NCI-H460 (cell line): Measurements from ENCODE around the gene BSCL2. TPM values are rescaled to one million over a fixed set of nuclear protein-coding genes. Genes with fewer than 3 reads are reported as not detected.
"Not testable (repeated sequence)": the region's sequence is repeated elsewhere in the genome, so short reads cannot be mapped to it uniquely, and the experiment has no call there.

Source experiments
- DNase-seq: peaks from one replicate; pipeline ENCODE4 v3.0.0-alpha.2; 2016; ENCODE audit warnings: low read depth; ENCODE audit errors: extremely low read depth
- small RNA-seq, 2 experiments: library from RNA; depleted of rRNA; stranded (forward); fragments of <200 nt; gene quantifications; one replicate each; pipeline ENCODE3, GENCODE V24; 2014
- total RNA-seq: library from RNA; depleted of rRNA; stranded (reverse); fragments of >200 nt; shearing (Covaris generic); gene quantifications from 2 replicates; pipeline ENCODE4 v1.2.3, GENCODE V29; 2014; rRNA removed

Gene BSCL2
- total RNA-seq, 1 experiment from 2014 or later: 57.4 TPM

DNA sequence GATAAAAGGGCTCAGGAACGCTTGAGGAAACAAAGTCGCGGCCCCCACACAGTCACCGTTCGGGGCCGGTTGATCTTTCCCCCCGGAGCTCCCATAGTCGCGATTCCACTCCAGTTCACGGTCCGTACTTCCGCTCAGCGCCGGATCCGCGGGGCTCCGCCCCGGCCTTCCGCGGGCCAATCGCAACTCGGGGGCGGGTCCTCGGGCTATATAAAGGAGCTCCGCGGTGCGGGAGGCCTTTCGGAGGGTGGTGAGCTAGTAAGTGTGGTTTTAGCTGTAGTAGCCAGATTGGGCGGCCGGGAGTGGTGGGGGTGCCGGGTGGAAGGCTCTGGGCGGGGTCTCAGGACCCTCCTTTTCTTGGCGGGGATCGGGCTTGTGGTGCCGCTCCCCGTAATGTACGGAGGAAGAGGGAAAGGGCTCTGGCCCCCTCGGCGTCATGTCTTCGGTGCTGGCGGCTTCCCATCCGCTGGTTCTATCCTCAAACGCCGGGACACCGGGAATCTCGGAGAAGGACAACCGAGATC is 42.1 kb downstream of the BSCL2 start, which contains the start of the genes C11orf98 and CSKMT:
Gene C11orf98, minus strand, starts transcription at position 136 of the 524 bp plus-strand sequence. Its CDS starts 41 bp downstream, at position 95.
Gene CSKMT, plus strand, starts transcription at position 238 of the 524 bp plus-strand sequence. CDS start 568 bp downstream, outside the sequence.
- peak; percentile 87 for DNase-seq

DNA sequence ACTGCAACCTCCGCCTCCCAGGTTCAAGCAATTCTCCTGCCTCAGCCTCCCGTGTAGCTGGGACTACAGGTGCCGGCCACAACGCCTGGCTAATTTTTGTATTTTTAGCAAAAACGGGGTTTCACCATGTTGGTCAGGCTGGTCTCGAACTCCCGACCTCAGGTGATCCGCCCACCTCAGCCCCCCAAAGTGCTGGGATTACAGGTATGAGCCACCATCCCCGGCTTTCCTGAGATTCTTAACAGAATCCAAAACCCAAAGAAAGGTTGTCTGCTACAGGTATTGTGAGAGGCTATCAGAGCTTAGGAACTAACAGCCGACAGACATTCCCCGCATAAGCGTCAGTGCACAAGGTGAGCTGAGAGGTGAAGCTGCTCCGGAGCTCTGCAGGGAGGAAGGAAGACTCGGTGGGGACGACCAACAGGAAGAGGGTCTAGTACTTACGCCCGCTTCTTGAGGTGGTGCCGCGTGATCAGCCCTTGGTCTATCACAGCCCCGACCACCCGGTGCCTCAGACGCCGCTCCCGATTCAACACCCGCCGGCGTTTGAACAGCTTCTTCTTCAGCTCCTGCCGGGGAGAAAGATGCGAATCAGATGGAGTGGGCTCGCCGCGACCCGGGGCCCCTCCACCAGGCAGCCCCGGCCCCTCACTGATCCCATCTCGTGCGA is 42.7 kb downstream of the BSCL2 start:
- no peak for DNase-seq

DNA sequence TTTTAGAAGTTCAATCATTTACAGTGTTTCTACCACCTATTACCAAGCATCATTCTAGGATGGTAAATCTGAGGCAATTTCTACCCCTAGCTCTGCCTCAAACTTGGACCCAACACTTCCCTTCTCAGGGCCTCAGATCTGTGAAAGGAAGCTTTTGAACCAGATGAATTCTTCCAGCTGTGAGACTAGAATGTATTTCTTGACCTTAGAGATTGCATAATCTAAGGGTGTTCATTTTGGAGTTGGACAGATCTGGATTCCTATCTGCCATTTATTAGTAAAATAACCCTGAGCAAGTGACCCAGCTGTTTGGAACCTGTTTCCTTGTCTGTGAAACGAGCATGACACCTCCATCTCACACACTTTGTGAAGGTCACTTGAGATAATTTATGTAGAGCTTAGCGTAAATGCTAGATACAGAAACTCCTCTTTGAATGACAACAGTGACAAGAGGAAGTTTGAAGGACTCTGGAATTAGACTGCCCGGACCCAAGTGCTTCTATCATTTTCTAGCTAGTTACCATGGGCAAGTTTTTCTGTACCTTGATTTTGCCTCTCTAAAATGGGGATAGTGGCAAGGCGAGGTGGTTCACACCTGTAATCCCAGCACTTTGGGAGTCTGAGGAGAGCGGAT is 50.3 kb downstream of the BSCL2 start:
- DNase-seq: no peak

DNA sequence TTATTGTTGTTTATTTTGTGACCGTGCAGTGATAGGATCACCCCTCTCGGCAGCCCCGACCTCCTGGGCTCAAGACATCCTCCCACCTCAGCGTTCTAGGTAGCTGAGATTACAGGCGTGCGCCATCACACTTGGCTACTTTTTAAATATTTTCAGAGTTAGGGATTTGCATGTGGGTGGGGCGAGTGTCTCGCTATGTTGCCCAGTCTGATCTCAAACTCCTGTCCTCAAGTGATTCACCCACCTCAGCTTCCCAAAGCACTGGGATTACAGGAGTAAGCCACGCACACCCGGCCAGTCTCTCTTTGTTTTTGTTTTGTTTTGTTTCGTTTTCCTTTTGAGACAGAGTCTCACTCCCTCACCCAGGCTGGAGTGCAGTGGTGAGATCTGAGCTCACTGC is 52.9 kb downstream of the BSCL2 start:
- DNase-seq: no peak

DNA sequence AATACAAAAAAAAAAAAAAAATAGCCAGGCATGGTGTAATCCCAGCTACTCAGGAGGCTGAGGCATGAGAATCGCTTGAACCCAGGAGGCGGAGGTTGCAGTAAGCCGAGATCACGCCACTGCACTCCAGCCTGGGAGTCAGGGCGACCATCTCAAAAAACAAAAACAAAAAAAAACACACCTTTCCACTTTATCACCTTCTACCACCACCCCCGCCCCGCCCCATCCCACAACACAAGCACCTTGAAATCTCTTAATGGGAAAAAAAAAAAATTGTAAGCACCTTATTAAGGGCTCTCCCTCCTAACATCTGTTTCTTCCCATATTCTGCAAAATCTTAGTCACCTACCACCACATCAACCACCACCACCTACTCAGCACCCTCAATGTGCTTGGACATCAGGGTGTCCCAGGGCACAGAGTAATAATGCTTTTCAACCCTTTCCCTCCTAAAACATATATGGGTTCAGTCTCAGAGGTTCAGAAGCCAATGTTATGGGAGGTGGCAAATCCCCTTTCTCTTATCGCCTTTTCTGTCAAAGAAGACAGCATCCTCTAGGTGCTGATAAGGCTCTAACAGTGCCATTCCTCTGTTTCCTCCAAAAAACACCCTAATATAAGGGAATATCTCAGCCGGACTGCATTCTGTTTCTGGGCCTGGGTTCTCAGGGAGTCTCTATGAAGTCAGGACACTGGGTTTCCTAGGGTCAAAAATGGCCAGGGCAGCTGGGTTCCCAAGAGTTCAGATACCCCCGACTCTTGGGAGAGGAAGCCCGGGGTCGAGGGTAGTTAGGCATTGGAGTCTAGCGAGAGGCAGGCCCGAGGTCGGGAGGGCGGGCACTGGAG is 54.8 kb downstream of the BSCL2 start:
- no peak for DNase-seq

DNA sequence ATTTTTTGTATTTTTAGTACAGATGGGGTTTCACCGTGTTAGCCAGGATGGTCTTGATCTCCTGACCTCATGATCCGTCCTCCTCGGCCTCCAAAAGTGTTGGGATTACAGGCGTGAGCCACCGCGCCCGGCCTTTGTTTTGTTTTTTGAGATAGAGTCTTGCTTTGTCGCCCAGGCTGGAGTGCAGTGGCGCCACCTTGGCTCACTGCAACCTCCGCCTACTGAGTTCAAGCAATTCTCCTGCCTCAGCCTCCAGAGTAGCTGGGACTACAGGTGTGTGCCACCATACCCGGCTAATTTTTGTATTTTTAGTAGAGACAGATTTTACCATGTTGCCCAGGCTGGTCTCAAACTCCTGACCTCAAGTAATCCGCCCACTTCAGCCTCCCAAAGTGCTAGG is 56.9 kb downstream of the BSCL2 start:
- not testable (repeated sequence) for DNase-seq

DNA sequence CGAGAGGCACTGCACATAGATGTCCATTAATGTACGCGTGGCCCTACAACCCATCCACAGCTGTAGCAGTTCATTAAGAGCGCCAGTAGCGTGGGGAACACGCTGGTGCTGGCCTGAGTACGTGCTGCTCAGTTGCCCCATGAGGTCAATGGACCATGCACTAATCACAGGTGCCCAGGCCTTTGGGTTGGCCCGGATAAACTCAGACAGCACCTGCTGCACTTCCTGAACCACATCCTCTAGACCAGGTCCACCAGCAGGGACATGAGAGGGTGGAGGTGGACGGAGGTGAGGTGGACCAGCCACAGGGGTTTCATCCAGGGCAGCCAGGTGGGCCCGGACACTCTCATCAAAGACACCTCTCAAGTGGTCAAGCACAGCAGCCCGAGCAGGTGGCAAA is 57.7 kb downstream of the BSCL2 start:
- no peak for DNase-seq

DNA sequence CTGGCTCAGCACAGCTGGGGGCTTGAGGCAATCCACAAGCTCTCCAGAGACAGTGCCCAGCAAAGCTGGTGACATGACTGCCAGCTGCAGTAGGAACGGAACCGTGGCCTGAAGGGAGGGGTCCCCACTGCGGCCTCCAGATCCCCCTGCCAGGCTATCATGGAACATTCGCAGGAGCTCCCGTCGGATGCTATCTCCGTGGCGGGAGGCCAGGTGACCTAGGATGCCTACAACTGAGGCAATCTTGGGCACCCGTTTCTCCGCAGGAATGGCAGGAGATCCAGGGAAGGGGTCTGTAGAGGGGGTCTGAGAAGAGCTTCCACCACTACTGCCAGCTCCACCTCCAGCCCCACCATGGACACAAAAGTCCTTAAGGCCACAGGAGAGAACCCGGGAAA is 58.3 kb downstream of the BSCL2 start:
- no peak for DNase-seq

DNA sequence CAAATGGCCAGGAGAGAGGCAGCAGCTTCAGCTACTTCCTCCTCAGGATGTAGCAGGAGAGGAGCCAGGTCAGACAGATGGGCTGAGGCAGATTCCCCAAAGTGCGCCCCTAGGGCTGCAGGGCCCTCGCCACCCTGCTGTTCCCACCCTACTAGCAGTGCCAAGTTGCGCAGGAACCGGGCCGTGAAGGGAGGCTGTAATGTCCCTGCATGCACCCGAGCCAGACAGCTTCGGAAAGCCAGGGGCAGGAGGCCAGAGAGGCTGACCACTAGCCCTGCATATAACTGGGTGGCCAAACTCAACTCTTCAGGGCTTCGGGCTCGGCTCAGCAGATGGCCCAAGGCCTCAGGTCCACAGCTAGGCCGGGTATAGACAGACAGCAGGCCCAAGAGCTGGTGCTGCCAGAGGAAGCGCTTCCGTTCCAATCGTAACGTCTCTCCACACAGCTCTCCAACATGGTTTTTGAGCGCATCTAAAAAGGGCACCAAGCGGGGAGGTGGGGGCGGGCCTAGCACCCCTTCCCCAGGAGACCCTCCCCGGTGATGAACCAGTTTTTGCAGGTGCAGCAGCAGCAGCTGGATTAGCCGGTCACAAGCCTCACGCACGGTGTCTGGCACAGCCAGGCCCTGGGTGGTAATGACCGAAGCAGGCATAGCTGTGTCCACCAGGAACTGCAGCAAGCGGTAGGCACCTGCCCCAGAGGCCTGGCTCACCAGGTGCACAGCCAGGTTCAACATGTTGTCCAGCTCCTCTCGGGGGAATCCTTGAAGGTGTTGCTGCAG is 58.8 kb downstream of the BSCL2 start:
- no peak for DNase-seq

DNA sequence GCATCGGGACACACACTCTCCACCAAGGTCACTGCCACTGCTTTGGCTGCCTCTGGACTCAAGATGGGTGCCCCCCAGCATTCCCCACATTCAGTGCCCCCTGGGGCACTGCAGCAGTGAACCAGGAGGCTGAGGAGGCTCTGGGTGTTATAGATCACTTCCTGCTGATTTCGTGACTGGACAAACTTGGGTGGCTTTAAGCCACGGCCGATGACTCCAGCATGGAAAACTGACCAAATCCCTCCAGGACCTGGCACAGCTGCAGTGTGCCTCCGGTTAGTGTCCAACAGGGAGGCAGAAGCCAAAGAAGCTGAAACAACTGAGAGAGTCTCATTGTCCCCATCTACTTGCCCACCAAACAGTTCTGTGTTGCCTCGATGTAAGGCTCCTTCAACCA is 59.6 kb downstream of the BSCL2 start:
- DNase-seq: no peak

DNA sequence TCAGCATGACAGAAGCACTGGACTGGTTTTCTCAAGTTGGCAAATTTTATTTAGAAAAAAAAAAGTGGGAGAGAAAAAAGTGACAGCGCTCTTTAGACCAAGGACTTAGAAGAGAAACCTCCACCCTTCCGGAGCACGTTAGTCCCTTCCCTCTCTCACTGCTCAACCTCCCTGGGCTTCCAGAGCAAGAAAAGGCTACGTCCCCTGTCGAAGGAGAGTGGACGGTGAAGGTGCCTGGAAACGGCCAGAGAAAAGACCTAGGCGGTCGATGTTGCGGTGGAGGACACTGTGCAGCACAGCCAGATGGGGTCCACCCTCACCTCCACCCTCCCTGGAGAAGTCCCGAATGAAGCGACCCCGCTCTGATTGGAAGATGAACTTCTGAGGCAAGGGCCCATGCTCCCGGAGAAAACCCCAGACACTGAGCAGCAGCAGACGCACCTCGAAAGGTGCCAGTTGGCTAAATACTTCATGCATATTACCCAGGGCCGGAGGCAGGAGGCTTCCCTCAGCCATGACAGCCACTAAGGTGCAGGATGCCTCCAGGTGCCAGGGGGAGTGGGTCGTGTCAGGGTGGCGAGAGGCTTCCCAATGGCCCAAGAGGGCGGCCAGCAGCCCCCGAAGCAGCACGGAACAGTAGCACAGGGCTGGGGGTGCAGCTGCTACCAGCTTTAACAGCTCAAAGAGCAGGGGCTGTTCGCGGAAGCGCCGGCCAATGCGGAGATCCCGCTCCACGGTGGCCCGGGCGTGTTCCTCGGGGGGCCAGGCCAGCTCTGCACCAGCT is 60.2 kb downstream of the BSCL2 start:
- DNase-seq: no peak

DNA sequence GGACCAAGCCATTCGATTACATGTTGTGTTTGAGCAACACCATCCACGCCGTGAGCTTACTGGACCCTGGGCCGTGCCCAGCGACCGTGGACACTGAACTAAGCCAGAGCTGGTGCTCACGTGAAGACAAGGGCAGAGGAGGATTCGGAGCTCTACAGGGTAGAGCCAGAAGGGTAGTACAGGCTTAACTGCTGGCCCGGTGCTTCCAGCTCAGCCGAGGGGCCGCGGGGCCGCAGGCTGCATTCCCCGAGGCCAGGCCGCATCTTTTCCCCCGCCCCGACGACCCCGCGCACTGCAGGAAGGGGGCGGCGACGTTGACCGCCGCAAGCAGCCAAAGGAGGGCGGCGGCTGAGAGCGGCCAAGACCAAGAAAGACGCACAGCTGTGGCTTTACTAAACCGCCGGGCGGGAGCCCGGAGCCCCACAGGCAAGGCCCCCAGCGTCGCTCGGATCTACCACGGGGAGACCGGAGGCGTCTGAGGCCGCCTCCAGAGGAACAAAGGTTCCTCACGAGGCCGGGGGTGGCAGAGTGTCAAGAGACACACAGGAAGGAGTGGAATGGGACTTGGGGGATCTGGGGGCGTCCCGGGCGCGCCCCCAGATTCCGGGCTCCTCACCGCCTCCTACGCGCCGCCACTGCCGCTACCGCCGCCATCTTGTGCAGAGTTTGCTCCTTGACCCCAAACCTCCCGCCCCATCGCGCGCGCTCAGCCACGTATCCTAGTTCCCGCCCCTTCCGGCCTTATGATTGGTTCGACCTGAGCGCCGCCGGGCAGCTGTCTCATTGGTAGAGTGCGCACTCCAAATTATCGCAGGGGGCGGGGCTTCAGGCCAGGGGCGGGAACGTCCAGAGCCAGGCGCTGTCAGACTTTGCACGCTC is 61.0 kb downstream of the BSCL2 start, which contains the start of gene GANAB:
Gene GANAB, minus strand, starts transcription at position 668 of the 879 bp plus-strand sequence. Its CDS starts 14 bp downstream, at position 654.
- peak; percentile 95 for DNase-seq

DNA sequence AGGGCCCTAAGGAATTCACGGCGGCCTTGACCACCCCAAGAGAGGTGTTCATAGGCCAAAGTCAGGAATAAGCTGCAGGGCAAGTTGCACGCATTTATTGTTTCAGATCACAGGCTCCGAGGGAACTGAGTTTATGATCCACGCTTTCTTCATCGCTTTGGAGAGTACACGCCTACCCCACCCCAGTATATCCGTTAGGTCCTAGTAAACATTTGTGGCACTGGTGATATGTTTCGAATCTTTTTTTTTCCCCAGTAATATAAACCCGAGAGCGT is 61.6 kb downstream of the BSCL2 start:
- no peak for DNase-seq

DNA sequence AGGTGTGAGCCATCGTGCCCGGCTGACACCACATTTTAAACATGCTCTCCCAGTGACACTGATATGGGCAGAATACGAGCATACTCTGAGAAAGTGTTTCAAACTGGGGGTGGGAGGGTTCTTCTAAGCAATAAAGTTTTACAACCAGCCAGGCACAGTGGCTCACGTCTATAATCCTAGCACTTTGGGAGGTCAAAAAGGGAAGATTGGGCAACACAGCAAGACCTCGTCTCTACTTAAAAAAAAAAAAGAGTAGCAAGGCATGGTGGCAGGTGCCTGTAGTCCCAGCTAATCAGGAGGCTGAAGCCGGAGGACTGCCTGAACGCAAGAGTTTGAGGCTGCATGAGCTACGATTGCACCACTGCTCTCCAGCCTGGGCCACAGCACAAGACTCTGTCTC is 63.0 kb downstream of the BSCL2 start:
- no peak for DNase-seq

Small RNA genes lying within 50 kb of the gene (small RNA-seq; reads per million reads assigned to genes)
- 0 reads per million in 2 experiments for gene SNORA57

Other genes starting within 250 kb of the BSCL2 start
- gene AHNAK, start 160.6 kb downstream of the BSCL2 start, total RNA-seq: 80.2 and 86.0 TPM in 2 replicates
- gene EEF1G, start 133.5 kb downstream of the BSCL2 start, total RNA-seq: 2,030 and 2,160 TPM in 2 replicates
- gene TUT1, start 115.9 kb downstream of the BSCL2 start, total RNA-seq: 6.3 and 6.4 TPM in 2 replicates
- gene MTA2, start 105.6 kb downstream of the BSCL2 start, total RNA-seq: 67.7 and 79.0 TPM in 2 replicates
- 14.6 and 18.4 TPM in 2 replicates for gene EML3, start 94.6 kb downstream of the BSCL2 start, total RNA-seq
- gene ROM1, start 94.2 kb downstream of the BSCL2 start, total RNA-seq: 1.2 and 3.0 TPM in 2 replicates
- gene B3GAT3, start 85.4 kb downstream of the BSCL2 start, total RNA-seq: 22.6 TPM in 2 replicates
- gene GANAB, start 60.8 kb downstream of the BSCL2 start, total RNA-seq: 172 and 229 TPM in 2 replicates
- 11.1 and 11.4 TPM in 2 replicates for gene INTS5, start 54.1 kb downstream of the BSCL2 start, total RNA-seq
- gene C11orf98, start 42.2 kb downstream of the BSCL2 start, total RNA-seq: 61.6 and 69.1 TPM in 2 replicates
- gene CSKMT, start 42.1 kb downstream of the BSCL2 start, total RNA-seq: 8.8 and 11.5 TPM in 2 replicates
- gene UQCC3, start 35.8 kb downstream of the BSCL2 start, total RNA-seq: 13.9 and 20.2 TPM in 2 replicates
- gene LBHD1, start 35.2 kb downstream of the BSCL2 start, total RNA-seq: 5.4 and 5.5 TPM in 2 replicates
- 82.6 and 93.2 TPM in 2 replicates for gene UBXN1, start 28.4 kb downstream of the BSCL2 start, total RNA-seq
- gene LRRN4CL, start 17.9 kb downstream of the BSCL2 start, total RNA-seq: 0.02 TPM in 1 of 2 replicates, not detected in the other
- 0.17 TPM in 1 of 2 replicates, not detected in the other for gene GNG3, start 252 bp upstream of the BSCL2 start, total RNA-seq
- 4.4 and 7.5 TPM in 2 replicates for gene HNRNPUL2, start 20.0 kb upstream of the BSCL2 start, total RNA-seq
- gene TTC9C, start 21.1 kb upstream of the BSCL2 start, total RNA-seq: 25.8 and 28.8 TPM in 2 replicates
- 4.1 and 5.5 TPM in 2 replicates for gene ZBTB3, start 46.7 kb upstream of the BSCL2 start, total RNA-seq
- gene POLR2G, start 54.2 kb upstream of the BSCL2 start, total RNA-seq: 79.6 and 88.3 TPM in 2 replicates
- 10.5 and 11.9 TPM in 2 replicates for gene TAF6L, start 64.0 kb upstream of the BSCL2 start, total RNA-seq
- gene TMEM179B, start 80.0 kb upstream of the BSCL2 start, total RNA-seq: 38.4 and 44.3 TPM in 2 replicates
- gene TMEM223, start 84.6 kb upstream of the BSCL2 start, total RNA-seq: 21.4 and 25.9 TPM in 2 replicates
- 18.7 and 28.7 TPM in 2 replicates for gene NXF1, start 98.0 kb upstream of the BSCL2 start, total RNA-seq
- gene STX5, start 124.6 kb upstream of the BSCL2 start, total RNA-seq: 14.7 and 15.9 TPM in 2 replicates
- not detected in 2 replicates for gene TEX54, start 125.4 kb upstream of the BSCL2 start, total RNA-seq
- 64.7 and 71.2 TPM in 2 replicates for gene WDR74, start 132.2 kb upstream of the BSCL2 start, total RNA-seq
- 449 and 464 TPM in 2 replicates for gene SLC3A2, start 173.5 kb upstream of the BSCL2 start, total RNA-seq
- gene CHRM1, start 213.9 kb upstream of the BSCL2 start, total RNA-seq: not detected in 2 replicates